Measurements from ENCODE around the gene C2orf81.

GRCh38 chr2:74458132-74458937, 36.9 kb upstream of the C2orf81 start, which contains the start of gene WBP1:
- no peak for TF ChIP-seq CTCF (IDR thresholded peaks at IDR 0.05)
- TF ChIP-seq ZFX (IDR thresholded peaks at IDR 0.05; ENCODE audit: borderline replicate concordance) = no peak

Measured in 22Rv1 (cell line).